ENCODE measurements around the gene ZNF496.

The ZNF496 gene

GRCh38 chr1:247352175-247352574 is 20.5 kb upstream of the ZNF496 start:
- TF ChIP-seq, protein P1, sequence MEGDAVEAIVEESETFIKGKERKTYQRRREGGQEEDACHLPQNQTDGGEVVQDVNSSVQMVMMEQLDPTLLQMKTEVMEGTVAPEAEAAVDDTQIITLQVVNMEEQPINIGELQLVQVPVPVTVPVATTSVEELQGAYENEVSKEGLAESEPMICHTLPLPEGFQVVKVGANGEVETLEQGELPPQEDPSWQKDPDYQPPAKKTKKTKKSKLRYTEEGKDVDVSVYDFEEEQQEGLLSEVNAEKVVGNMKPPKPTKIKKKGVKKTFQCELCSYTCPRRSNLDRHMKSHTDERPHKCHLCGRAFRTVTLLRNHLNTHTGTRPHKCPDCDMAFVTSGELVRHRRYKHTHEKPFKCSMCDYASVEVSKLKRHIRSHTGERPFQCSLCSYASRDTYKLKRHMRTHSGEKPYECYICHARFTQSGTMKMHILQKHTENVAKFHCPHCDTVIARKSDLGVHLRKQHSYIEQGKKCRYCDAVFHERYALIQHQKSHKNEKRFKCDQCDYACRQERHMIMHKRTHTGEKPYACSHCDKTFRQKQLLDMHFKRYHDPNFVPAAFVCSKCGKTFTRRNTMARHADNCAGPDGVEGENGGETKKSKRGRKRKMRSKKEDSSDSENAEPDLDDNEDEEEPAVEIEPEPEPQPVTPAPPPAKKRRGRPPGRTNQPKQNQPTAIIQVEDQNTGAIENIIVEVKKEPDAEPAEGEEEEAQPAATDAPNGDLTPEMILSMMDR (IDR thresholded peaks at IDR 0.05; ENCODE audit: extremely low read depth, missing control alignments) = no peak
- DNase-seq (ENCODE audit: low spot score) = no peak

GRCh38 chr1:247350587-247350986 is 18.9 kb upstream of the ZNF496 start:
- no peak for DNase-seq (ENCODE audit: low spot score)
- TF ChIP-seq, protein P1 (IDR thresholded peaks at IDR 0.05; ENCODE audit: extremely low read depth, missing control alignments) = no peak

GRCh38 chr1:247347477-247348222 is 16.0 kb upstream of the ZNF496 start:
- TF ChIP-seq, protein P1 (IDR thresholded peaks at IDR 0.05; ENCODE audit: extremely low read depth, missing control alignments) = no peak
- DNase-seq (ENCODE audit: low spot score) = no peak

DNA sequence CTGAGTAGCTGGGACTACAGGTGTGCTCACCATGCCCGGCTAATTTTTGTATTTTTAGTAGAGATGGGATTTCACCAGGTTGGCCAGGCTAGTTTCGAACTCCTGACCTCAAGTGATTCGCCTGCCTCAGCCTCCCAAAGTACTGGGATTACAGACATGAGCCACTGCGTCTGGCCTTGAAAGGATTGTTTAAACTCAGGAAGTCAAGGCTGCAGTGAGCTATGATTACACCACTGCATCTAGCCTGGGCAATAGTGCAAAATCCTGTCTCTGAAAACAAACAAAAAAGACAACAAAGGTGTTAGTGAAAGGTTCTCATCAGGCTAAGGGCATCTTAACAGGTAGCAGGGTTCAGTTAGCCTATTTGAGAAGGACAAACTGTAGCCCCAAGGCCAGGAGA is 14.2 kb upstream of the ZNF496 start:
- TF ChIP-seq, protein P1 (IDR thresholded peaks at IDR 0.05; ENCODE audit: extremely low read depth, missing control alignments) = no peak
- DNase-seq (ENCODE audit: low spot score) = no peak

GRCh38 chr1:247343801-247344200 is 12.1 kb upstream of the ZNF496 start:
- no peak for DNase-seq (ENCODE audit: low spot score)
- TF ChIP-seq, protein P1 (IDR thresholded peaks at IDR 0.05; ENCODE audit: extremely low read depth, missing control alignments) = no peak

GRCh38 chr1:247338723-247339275 is 7.1 kb upstream of the ZNF496 start:
- DNase-seq (ENCODE audit: low spot score) = no peak

GRCh38 chr1:247337961-247338360 is 6.3 kb upstream of the ZNF496 start:
- no peak for DNase-seq (ENCODE audit: low spot score)
- TF ChIP-seq, protein P1 (IDR thresholded peaks at IDR 0.05; ENCODE audit: extremely low read depth, missing control alignments) = no peak

More at GRCh38 chr1:247338723-247339275, 7.1 kb upstream of the ZNF496 start:
- TF ChIP-seq, protein P1 (IDR thresholded peaks at IDR 0.05; ENCODE audit: extremely low read depth, missing control alignments) = no peak
